Vagina (tissue), 2 donors: ENCODE results near the gene PRIMA1.

Source experiments
- POLR2A ChIP-seq, 2 donors: fragments of 450-650 bp; IDR thresholded peaks; one replicate each; pipeline ENCODE4 v1.6.1; 2017; ENCODE audit warnings: antibody characterized with exemption in 2 of 2, mild to moderate bottlenecking in 2 of 2, moderate library complexity in 2 of 2
- POLR2AphosphoS5 ChIP-seq, 2 donors: sonication (generic); formaldehyde crosslinking; IDR thresholded peaks; one replicate each; pipeline ENCODE4 v1.9.0; 2017; ENCODE audit warnings: antibody characterized with exemption in 2 of 2, mild to moderate bottlenecking in 2 of 2, low read depth in 1 of 2; ENCODE audit not compliant: insufficient read depth in 1 of 2
- TF ChIP-seq, protein P1 (sequence below), 3 experiments: fragments of 450-650 bp in 2 of 3; fragments of 200-600 bp in 1 of 3; sonication (generic) in 1 of 3; IDR thresholded peaks; one replicate each; pipeline ENCODE4 v1.5.1; 2017 to 2019; ENCODE audit warnings: antibody characterized with exemption in 3 of 3, mild to moderate bottlenecking in 2 of 3, moderate library complexity in 2 of 3

- TF ChIP-seq POLR2A (IDR thresholded peaks at IDR 0.05): no peak
- TF ChIP-seq, protein P1, sequence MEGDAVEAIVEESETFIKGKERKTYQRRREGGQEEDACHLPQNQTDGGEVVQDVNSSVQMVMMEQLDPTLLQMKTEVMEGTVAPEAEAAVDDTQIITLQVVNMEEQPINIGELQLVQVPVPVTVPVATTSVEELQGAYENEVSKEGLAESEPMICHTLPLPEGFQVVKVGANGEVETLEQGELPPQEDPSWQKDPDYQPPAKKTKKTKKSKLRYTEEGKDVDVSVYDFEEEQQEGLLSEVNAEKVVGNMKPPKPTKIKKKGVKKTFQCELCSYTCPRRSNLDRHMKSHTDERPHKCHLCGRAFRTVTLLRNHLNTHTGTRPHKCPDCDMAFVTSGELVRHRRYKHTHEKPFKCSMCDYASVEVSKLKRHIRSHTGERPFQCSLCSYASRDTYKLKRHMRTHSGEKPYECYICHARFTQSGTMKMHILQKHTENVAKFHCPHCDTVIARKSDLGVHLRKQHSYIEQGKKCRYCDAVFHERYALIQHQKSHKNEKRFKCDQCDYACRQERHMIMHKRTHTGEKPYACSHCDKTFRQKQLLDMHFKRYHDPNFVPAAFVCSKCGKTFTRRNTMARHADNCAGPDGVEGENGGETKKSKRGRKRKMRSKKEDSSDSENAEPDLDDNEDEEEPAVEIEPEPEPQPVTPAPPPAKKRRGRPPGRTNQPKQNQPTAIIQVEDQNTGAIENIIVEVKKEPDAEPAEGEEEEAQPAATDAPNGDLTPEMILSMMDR (IDR thresholded peaks at IDR 0.05): no peak
- no peak for TF ChIP-seq POLR2AphosphoS5 (IDR thresholded peaks at IDR 0.05; ENCODE audit: insufficient read depth in 1 of 2, low read depth in 1 of 2)
Measured at GRCh38 chr14:93775158-93775557, 13.1 kb downstream of the PRIMA1 start.
